ENCODE results near the gene OLFM1. TPM values are rescaled to one million over a fixed set of nuclear protein-coding genes. Genes with fewer than 3 reads are reported as not detected.

The OLFM1 gene
- total and polyA plus RNA-seq, 9 of the 15 experiments (the other 6 are each of a cell fraction or from before 2014, with no cell fraction given): not detected

DNA sequence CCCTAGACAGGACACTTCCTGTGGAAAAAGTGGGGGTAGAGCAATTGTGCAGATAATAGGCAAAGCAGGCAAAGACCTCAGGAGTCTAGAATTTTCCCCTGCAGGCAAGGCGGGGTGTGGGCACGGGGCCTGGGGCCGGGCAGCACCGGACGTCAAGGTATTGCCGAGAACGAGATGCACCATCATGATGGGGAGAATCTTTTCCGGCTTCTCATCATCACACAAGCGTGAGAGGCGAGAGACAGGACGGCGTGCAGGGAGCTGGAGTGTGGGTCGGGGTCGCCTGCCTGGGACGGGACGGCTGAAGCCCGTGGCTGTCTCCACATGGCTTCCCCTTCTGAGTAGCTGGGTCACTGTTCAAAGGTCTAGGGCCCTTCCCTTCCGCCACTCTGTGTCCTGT is 44.5 kb downstream of the OLFM1 start:
- Histone ChIP-seq H3K9me1 (ENCODE audit: control insufficient read depth, insufficient read depth, low read length) (no peaks in the 10 kb centered on the region), H3K4me3 (no peak overlapping the region), H3K9ac (ENCODE audit: insufficient read depth in 1 of 2, low read depth in 2 of 2, low read length in 2 of 2) (no peak overlapping the region), H3K27me3 (ENCODE audit: control insufficient read depth in 2 of 2, insufficient read depth in 2 of 2, low read length in 2 of 2) (peaks cover 2 to 51% of the 10 kb centered on the region in 2 experiments; a peak in 3 of 5 replicates), H3K79me2 (ENCODE audit: control insufficient read depth, insufficient read depth, low read length) (no peaks in the 10 kb centered on the region), H3K36me3 (ENCODE audit: control insufficient read depth, insufficient read depth, low read length) (no peaks in the 10 kb centered on the region), H3K27ac (ENCODE audit: extremely low read depth, low read depth, low read length) (no peak overlapping the region), H4K20me1 (replicated peaks; ENCODE audit: control insufficient read depth, insufficient read depth, low read length) (no peaks in the 10 kb centered on the region), H3K9me3 (replicated peaks; ENCODE audit: control insufficient read depth, insufficient read depth, low read depth, low read length) (no peaks in the 10 kb centered on the region), H2AFZ (ENCODE audit: low read depth, low read length) (no peak overlapping the region), H3K4me2 (ENCODE audit: insufficient read depth, low read length) (no peak overlapping the region), H3K4me1 (replicated peaks in 1 of 2; ENCODE audit: control insufficient read depth in 2 of 2, insufficient read depth in 2 of 2, low read length in 2 of 2) (peaks cover 4 to 12% of the 10 kb centered on the region in 2 experiments; a peak in 3 of 5 replicates)
- DNase-seq (ENCODE audit: extremely low read depth in 1 of 4, low spot score in 3 of 4): no peak
- in situ Hi-C loops (cut with MboI) (no loop called here), intact Hi-C loops (cut with micrococcal nuclease) (no loop called here)
- no peak for FAIRE-seq
- no TSS peak for BruUV-seq (replicated peaks)
- ChIA-PET POLR2A (interaction anchor here (0.6 to 1.1 kb wide), 2 partner anchors 14 to 293 kb away, joined by 3 read pairs; no protein-coding TSS in a partner anchor), CTCF (ENCODE audit: low intra/inter-chr PET ratio) (no interaction called here)
- WGBS (ENCODE audit: insufficient coverage, low coverage, missing lambda C conversion rate): 2% methylated on average over 15 of the region's 18 CpGs
- no peak for TF ChIP-seq ZFPM2 (CRISPR knock-in tag; IDR thresholded peaks at IDR 0.05)
- no peak for ATAC-seq

DNA sequence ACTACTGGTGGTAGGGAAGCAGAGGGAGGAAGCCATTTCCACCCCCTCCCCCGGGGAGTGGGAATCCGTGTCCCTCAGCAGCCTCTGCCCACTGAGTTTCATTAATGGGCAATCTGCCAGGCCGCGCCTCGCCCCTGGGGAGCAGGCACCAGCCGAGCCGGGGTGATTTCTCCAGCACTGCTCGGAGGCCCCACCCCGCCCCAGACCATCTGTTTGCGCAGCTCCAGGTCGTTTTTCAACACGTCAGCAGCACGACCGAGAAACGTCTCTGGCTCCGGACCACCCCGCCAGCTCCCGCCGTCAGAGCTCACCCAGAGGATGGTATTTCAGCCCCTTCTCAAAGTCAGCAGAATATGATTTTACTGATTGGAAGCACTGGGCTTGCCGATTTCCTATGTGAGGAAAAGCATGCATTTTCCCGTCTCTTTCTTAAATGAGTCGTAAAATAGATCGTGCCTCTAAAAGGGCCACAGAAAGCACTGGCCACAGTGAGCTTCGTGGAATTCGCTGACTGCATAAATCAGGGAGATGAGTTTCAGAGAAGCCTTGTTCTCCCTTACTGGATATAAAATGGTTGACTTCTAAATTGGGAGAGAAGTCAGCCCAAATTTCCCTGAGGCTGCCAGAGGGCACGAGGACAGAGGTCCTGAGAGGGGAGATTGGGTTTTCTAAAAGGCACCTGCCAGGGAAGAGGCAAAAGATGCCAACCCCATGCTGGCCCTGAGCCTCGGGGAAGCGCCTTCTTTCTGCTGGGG is 47.0 kb downstream of the OLFM1 start:
- Histone ChIP-seq H3K4me3 (no peak overlapping the region), H3K9ac (ENCODE audit: insufficient read depth in 1 of 2, low read depth in 2 of 2, low read length in 2 of 2) (no peak overlapping the region), H3K79me2 (ENCODE audit: control insufficient read depth, insufficient read depth, low read length) (no peaks in the 10 kb centered on the region), H3K27me3 (ENCODE audit: control insufficient read depth in 2 of 2, insufficient read depth in 2 of 2, low read length in 2 of 2) (peaks cover 0 to 40% of the 10 kb centered on the region in 2 experiments; a peak in 3 of 5 replicates), H3K36me3 (ENCODE audit: control insufficient read depth, insufficient read depth, low read length) (no peaks in the 10 kb centered on the region), H2AFZ (ENCODE audit: low read depth, low read length) (no peak overlapping the region), H3K4me2 (ENCODE audit: insufficient read depth, low read length) (no peak overlapping the region), H4K20me1 (replicated peaks; ENCODE audit: control insufficient read depth, insufficient read depth, low read length) (no peaks in the 10 kb centered on the region), H3K27ac (ENCODE audit: extremely low read depth, low read depth, low read length) (no peak overlapping the region), H3K9me1 (ENCODE audit: control insufficient read depth, insufficient read depth, low read length) (peaks cover 3% of the 10 kb centered on the region), H3K9me3 (replicated peaks; ENCODE audit: control insufficient read depth, insufficient read depth, low read depth, low read length) (no peaks in the 10 kb centered on the region), H3K4me1 (replicated peaks in 1 of 2; ENCODE audit: control insufficient read depth in 2 of 2, insufficient read depth in 2 of 2, low read length in 2 of 2) (peaks cover 4 to 15% of the 10 kb centered on the region in 2 experiments; a peak in 3 of 5 replicates)
- CTCF ChIA-PET (ENCODE audit: low intra/inter-chr PET ratio): no interaction called here
- POLR2A ChIA-PET: interaction anchor here (0.6 to 0.7 kb wide), 2 partner anchors 9 to 63 kb away, joined by 3 read pairs; no protein-coding TSS in a partner anchor
- WGBS (ENCODE audit: insufficient coverage, low coverage, missing lambda C conversion rate): 1% methylated on average over 28 of the region's 28 CpGs
- no peak for DNase-seq (ENCODE audit: extremely low read depth in 1 of 4, low spot score in 3 of 4)
- intact Hi-C loops (cut with micrococcal nuclease): no loop called here
- in situ Hi-C loops (cut with MboI): no loop called here
- FAIRE-seq: no peak
- no peak for ATAC-seq
- BruUV-seq (replicated peaks): no TSS peak
- no peak for TF ChIP-seq MAFK (IDR thresholded peaks at IDR 0.05; ENCODE audit: low read length)
- no peak for TF ChIP-seq XRCC5 (IDR thresholded peaks at IDR 0.05; ENCODE audit: low read depth, low read length)
- no peak for TF ChIP-seq PHF20 (IDR thresholded peaks at IDR 0.05; ENCODE audit: partially characterized antibody)

Data from K562 (cell line).